ENCODE data around the gene LAGE3. TPM values are rescaled to one million over a fixed set of nuclear protein-coding genes. Genes with fewer than 3 reads are reported as not detected.

LAGE3 gene
- total and polyA plus RNA-seq, 9 donors: 2.7 to 39.3 (median 22.9) TPM

GRCh38 chrX:154433605-154434004 lies 45.5 kb downstream of the LAGE3 start:
- no peak overlapping the region for H3K4me3 ChIP-seq
- intact Hi-C loops (cut with DNase I): no loop called here
- H3K36me3 ChIP-seq: no peaks in the 10 kb centered on the region
- TF ChIP-seq EP300 (IDR thresholded peaks at IDR 0.05) (no peak), POLR2A (IDR thresholded peaks at IDR 0.05) (no peak), CTCF (IDR thresholded peaks at IDR 0.05) (no peak)
- H3K27me3 ChIP-seq: no peaks in the 10 kb centered on the region
- no peak overlapping the region for H3K27ac ChIP-seq
- 78 to 86% (median 80%) methylated on average over 7 of the region's 7 CpGs for WGBS, 3 donors
- H3K9me3 ChIP-seq: no peaks in the 10 kb centered on the region
- no peak for DNase-seq
- peaks cover 6% of the 10 kb centered on the region for H3K4me1 ChIP-seq (ENCODE audit: insufficient read depth)

GRCh38 chrX:154432210-154432609 lies 46.9 kb downstream of the LAGE3 start:
- no peak for DNase-seq
- no peak for TF ChIP-seq EP300 (IDR thresholded peaks at IDR 0.05)
- no peak for TF ChIP-seq POLR2A (IDR thresholded peaks at IDR 0.05)
- TF ChIP-seq CTCF (IDR thresholded peaks at IDR 0.05): no peak
- Histone ChIP-seq H3K36me3 (no peaks in the 10 kb centered on the region), H3K9me3 (no peaks in the 10 kb centered on the region), H3K4me3 (no peak overlapping the region), H3K27ac (no peak overlapping the region), H3K4me1 (ENCODE audit: insufficient read depth) (no peaks in the 10 kb centered on the region), H3K27me3 (no peaks in the 10 kb centered on the region)
- WGBS, 3 donors: 77 to 84% (median 82%) methylated on average over 8 of the region's 8 CpGs
- intact Hi-C loops (cut with DNase I): no loop called here

GRCh38 chrX:154431341-154431740 lies 47.7 kb downstream of the LAGE3 start:
- TF ChIP-seq EP300 (IDR thresholded peaks at IDR 0.05) (no peak), POLR2A (IDR thresholded peaks at IDR 0.05) (no peak), CTCF (IDR thresholded peaks at IDR 0.05) (no peak)
- intact Hi-C loops (cut with DNase I): no loop called here

GRCh38 chrX:154430916-154431315 lies 48.2 kb downstream of the LAGE3 start:
- H3K9me3 ChIP-seq: no peaks in the 10 kb centered on the region
- TF ChIP-seq CTCF (IDR thresholded peaks at IDR 0.05) (no peak), EP300 (IDR thresholded peaks at IDR 0.05) (no peak), POLR2A (IDR thresholded peaks at IDR 0.05) (no peak)
- DNase-seq: no peak
- H3K27ac ChIP-seq: no peak overlapping the region
- WGBS, 3 donors: 66 to 70% (median 69%) methylated on average over 7 of the region's 7 CpGs
- H3K4me1 ChIP-seq (ENCODE audit: insufficient read depth): no peaks in the 10 kb centered on the region
- no peaks in the 10 kb centered on the region for H3K27me3 ChIP-seq
- H3K36me3 ChIP-seq: no peaks in the 10 kb centered on the region
- intact Hi-C loops (cut with DNase I): no loop called here
- H3K4me3 ChIP-seq: no peak overlapping the region

More at GRCh38 chrX:154431341-154431740, 47.7 kb downstream of the LAGE3 start:
- Histone ChIP-seq H3K27ac (no peak overlapping the region), H3K9me3 (no peaks in the 10 kb centered on the region), H3K27me3 (no peaks in the 10 kb centered on the region), H3K36me3 (no peaks in the 10 kb centered on the region), H3K4me3 (no peak overlapping the region), H3K4me1 (ENCODE audit: insufficient read depth) (no peaks in the 10 kb centered on the region)
- 72 to 74% (median 72%) methylated on average over 5 of the region's 5 CpGs for WGBS, 3 donors
- DNase-seq: no peak

Data from ovary (tissue), 9 donors.